Mucosa of stomach (tissue), 1 donor: ENCODE measurements around the gene TNRC6C.

Experiments
- H3K27me3 ChIP-seq: one replicate; pipeline ENCODE4 v1.7.0; 2013; ENCODE audit warnings: mild to moderate bottlenecking, low read length; ENCODE audit not compliant: control insufficient read depth, insufficient read depth
- H3K36me3 ChIP-seq: one replicate; pipeline ENCODE4 v1.7.0; 2013; ENCODE audit warnings: low read length; ENCODE audit not compliant: control insufficient read depth, insufficient read depth
- H3K4me1 ChIP-seq: one replicate; pipeline ENCODE4 v1.7.0; 2013; ENCODE audit warnings: mild to moderate bottlenecking, low read length; ENCODE audit not compliant: control insufficient read depth, insufficient read depth
- H3K4me3 ChIP-seq: one replicate; pipeline ENCODE4 v1.7.0; 2013; ENCODE audit warnings: low read length
- H3K9ac ChIP-seq: one replicate; pipeline ENCODE4 v1.7.0; 2013; ENCODE audit warnings: mild to moderate bottlenecking, low read length, moderate library complexity
- H3K9me3 ChIP-seq: one replicate; pipeline ENCODE4 v1.7.0; 2013; ENCODE audit warnings: mild to moderate bottlenecking, low read length, moderate library complexity; ENCODE audit not compliant: control insufficient read depth
- donor health status: Pancreatic carcinoma.

The TNRC6C gene

GRCh38 chr17:78140169-78141051 lies 181.9 kb downstream of the TNRC6C start:
- Histone ChIP-seq H3K27me3 (no peaks in the 10 kb centered on the region), H3K9ac (no peak overlapping the region), H3K36me3 (no peaks in the 10 kb centered on the region), H3K4me3 (no peak overlapping the region), H3K9me3 (no peaks in the 10 kb centered on the region), H3K4me1 (peaks cover 60% of the 10 kb centered on the region)

- no peak overlapping the region for H3K9ac ChIP-seq
- peaks cover 72% of the 10 kb centered on the region for H3K4me1 ChIP-seq
- no peaks in the 10 kb centered on the region for H3K9me3 ChIP-seq
- H3K27me3 ChIP-seq: no peaks in the 10 kb centered on the region
- H3K36me3 ChIP-seq: no peaks in the 10 kb centered on the region
- no peak overlapping the region for H3K4me3 ChIP-seq
These were observed 183.1 kb downstream of the TNRC6C start for GRCh38 chr17:78141437-78142118.

GRCh38 chr17:78142119-78142861 lies 183.8 kb downstream of the TNRC6C start:
- Histone ChIP-seq H3K36me3 (no peaks in the 10 kb centered on the region), H3K27me3 (no peaks in the 10 kb centered on the region), H3K4me1 (peaks cover 73% of the 10 kb centered on the region), H3K9ac (no peak overlapping the region), H3K9me3 (no peaks in the 10 kb centered on the region), H3K4me3 (no peak overlapping the region)

GRCh38 chr17:78143214-78144146 lies 185.0 kb downstream of the TNRC6C start:
- peaks cover 73% of the 10 kb centered on the region for H3K4me1 ChIP-seq
- H3K4me3 ChIP-seq: no peak overlapping the region
- no peaks in the 10 kb centered on the region for H3K36me3 ChIP-seq
- no peaks in the 10 kb centered on the region for H3K9me3 ChIP-seq
- peak overlapping the region; percentile 39 for H3K9ac ChIP-seq
- H3K27me3 ChIP-seq: no peaks in the 10 kb centered on the region

GRCh38 chr17:78144147-78144719 lies 185.7 kb downstream of the TNRC6C start:
- Histone ChIP-seq H3K9me3 (no peaks in the 10 kb centered on the region), H3K9ac (peak overlapping the region; percentile 39), H3K27me3 (no peaks in the 10 kb centered on the region), H3K36me3 (no peaks in the 10 kb centered on the region), H3K4me3 (no peak overlapping the region), H3K4me1 (peaks cover 73% of the 10 kb centered on the region)

GRCh38 chr17:78144736-78145641 lies 186.5 kb downstream of the TNRC6C start:
- no peaks in the 10 kb centered on the region for H3K36me3 ChIP-seq
- peak overlapping the region; percentile 39 for H3K9ac ChIP-seq
- H3K9me3 ChIP-seq: no peaks in the 10 kb centered on the region
- peaks cover 70% of the 10 kb centered on the region for H3K4me1 ChIP-seq
- no peak overlapping the region for H3K4me3 ChIP-seq
- H3K27me3 ChIP-seq: no peaks in the 10 kb centered on the region

- Histone ChIP-seq H3K36me3 (no peaks in the 10 kb centered on the region), H3K9ac (no peak overlapping the region), H3K9me3 (no peaks in the 10 kb centered on the region), H3K4me3 (no peak overlapping the region), H3K27me3 (no peaks in the 10 kb centered on the region), H3K4me1 (peaks cover 66% of the 10 kb centered on the region)
These were observed 188.0 kb downstream of the TNRC6C start for GRCh38 chr17:78146471-78146869.

GRCh38 chr17:78146881-78147280 lies 188.4 kb downstream of the TNRC6C start:
- no peaks in the 10 kb centered on the region for H3K27me3 ChIP-seq
- peaks cover 66% of the 10 kb centered on the region for H3K4me1 ChIP-seq
- no peaks in the 10 kb centered on the region for H3K36me3 ChIP-seq
- H3K4me3 ChIP-seq: no peak overlapping the region
- peak overlapping the region; percentile 50 for H3K9ac ChIP-seq
- no peaks in the 10 kb centered on the region for H3K9me3 ChIP-seq

- H3K27me3 ChIP-seq: no peaks in the 10 kb centered on the region
- no peak overlapping the region for H3K4me3 ChIP-seq
- H3K9ac ChIP-seq: peak overlapping the region; percentile 50
- H3K9me3 ChIP-seq: no peaks in the 10 kb centered on the region
- H3K4me1 ChIP-seq: peaks cover 62% of the 10 kb centered on the region
- H3K36me3 ChIP-seq: no peaks in the 10 kb centered on the region
These were observed 189.0 kb downstream of the TNRC6C start for GRCh38 chr17:78147315-78147998.
